EH (cell line): ENCODE results near the gene SCAMP1.
"Not testable (repeated sequence)": the region's sequence is repeated elsewhere in the genome, so short reads cannot be mapped to it uniquely, and the experiment has no call there.

ENCODE experiments used
- DNase-seq: peaks from one replicate; pipeline ENCODE4 v3.0.0-alpha.2; 2015; ENCODE audit warnings: low read depth

SCAMP1 gene

DNA sequence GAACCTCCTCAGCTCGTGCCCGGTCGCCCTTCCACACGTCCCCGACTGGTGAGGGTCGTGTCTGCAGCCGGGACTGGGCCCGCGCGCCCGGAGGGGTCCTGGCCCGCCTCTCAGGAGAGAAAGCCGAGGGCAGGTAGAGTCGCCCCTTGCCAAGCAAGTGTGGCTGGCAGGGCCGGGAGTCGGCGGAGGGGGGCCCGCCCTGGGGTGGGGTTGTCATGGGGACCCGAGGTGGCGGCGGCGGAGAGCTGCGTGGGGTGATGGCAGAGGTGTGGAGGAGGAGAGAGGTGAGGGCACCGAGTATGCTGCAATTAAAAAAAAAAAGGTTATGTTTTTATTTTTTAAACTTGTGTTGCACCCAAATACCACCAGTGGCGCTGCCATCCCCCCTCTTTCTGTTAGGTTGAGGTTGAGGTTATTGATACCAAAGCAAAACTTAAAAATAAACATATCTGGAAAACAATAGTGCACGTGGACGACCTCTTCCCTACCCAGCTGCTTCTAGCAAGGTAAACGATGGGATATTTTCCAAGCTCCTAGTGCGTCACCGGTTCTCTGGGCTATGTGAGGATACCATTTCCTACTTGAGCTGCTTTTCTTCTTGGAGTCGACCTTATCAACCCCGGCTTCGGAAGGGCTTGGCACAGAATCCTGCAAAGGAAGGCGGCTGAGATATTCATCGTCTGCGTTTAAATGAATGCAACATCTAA, 660 bp downstream of the SCAMP1 start:
- peak; percentile 62 for DNase-seq

DNA sequence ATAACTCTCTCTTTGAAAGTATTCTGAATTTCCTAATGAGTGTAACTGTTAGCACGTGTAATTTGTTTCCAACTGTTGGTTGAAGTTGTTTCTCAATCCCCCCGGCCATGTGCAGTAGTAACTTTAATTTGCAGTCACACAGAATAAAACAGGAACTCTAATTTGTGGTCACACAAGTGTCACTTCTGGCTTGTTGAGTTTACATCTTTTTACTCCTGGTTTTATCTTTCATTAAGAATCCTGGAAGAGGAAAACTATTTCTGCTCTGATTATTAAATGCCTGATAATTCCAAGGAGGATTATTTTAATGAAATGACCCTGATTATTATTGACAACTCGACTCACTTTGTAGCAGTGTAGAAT, 1.2 kb downstream of the SCAMP1 start:
- DNase-seq, result no peak

DNA sequence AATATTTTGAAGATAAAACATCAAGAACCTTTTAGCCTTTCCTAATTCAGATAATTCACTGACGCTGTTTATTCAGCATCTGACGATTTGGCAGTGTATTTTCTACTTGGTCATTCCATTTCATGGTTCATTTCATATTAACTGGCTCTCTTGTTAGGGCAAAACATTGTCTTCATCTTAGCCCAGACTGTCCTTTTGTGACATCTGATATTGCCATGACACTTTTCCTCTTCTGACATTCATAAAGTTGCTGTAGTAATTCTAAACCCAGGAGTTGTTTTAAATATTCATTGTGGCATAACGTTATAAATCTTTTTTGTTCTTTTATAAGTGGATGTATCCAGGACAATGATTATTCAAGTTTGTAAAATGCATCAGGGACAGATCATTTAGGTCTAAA, 1.8 kb downstream of the SCAMP1 start:
- no peak for DNase-seq

DNA sequence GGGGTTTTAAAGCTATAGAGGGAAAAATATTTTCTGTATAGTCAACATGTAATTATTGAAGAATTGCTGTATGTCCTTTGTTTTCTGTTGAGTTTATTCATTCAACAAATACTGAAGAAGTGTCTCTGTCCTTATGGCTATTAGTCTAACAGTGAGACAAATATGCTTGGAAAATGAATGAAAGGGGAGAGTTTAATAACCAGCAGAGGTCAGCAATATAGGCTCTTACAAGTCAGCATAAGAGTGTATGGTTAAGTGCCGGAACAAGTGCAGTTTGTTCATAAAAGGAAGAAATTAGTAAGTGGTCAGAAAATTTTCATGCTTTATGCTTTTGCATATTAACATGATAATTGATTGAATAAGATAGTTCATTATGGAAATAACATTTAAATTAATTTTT, 3.6 kb downstream of the SCAMP1 start:
- no peak for DNase-seq

DNA sequence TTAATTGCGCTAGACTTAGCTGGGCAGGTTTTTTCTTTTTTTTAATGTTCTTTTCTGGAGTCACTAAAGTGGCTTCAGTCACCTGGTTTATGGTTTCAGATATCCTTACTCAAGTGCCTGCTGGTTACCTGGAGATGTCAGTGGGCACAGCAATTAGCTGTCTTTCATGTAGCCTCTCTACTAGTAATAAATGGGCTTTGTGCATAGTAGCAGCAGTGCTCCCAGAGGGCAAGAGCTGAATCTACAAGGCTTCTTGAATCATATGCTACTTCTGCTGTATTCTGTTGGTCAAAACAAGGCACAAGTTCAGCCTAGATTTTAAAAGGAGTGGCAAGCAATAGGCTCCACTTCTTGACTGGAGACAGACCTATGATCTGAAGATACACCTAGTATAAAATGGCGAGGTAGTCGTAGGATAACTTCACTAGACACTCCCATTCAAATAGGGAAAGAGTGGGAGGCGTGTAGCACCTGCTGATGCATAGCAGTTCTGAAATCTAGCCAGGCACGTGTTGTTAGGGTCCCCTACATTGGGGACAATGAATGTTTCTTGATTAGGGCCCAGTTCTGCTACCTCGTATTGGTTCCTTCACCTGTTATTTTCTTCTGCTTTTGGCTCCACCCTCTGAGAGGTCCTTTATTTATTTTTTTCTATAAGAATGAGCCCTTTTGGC, 7.0 kb downstream of the SCAMP1 start:
- no peak for DNase-seq

DNA sequence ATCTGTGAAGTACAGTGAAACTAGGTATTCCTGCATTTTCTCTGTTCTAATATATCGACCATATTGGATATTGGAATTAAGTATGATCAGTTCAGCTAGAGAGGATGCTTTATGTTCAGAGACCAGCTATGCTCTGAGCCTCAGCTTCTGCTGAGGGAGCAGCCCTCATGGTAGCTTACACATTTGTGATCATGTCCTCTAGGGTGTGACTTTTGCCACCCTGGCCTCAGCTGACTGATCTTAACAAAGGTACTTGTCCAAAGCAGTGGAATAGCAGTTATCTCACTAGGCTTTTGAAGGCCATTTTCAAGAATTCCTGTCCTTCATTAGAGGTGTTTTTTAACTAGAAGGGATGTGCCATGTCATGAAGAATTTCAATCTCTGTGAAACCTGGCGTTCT, 9.3 kb downstream of the SCAMP1 start:
- DNase-seq, result no peak

DNA sequence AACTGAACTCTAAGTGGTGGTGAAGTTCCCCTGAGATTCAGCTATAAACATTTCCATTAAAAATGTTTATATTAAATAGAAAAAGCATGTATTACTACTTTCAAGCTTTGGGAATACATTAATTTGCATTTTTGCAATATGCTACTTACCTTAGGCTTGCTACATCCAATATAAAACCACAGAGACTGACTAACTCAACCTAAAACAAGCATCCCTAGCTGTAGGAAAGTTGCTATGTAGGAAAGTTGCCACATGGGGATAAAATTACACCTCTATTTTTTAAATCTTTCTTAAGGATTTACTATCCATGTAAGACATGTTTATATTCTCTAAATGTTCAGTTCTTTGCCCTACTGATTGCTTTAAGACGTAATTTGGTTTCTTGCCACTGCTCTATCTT, 12.8 kb downstream of the SCAMP1 start:
- no peak for DNase-seq

DNA sequence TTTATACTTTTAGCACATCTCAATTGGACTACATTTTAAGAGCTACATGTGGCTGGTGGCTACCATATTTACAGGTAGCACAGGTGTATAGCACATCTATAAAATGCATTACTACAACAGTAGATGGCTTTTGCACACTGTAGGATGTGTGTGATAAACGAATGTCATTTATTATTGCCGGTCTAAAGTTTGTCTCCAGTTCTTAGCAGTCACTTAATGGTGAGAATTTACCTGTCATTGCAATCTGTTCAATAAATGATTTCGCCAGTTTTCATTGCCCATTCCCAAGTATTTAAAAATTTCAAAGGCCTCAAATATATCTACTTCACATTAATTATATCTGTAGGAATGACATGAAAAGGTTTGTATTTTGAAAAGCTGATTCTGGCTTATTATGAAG, 15.9 kb downstream of the SCAMP1 start:
- DNase-seq, result no peak

DNA sequence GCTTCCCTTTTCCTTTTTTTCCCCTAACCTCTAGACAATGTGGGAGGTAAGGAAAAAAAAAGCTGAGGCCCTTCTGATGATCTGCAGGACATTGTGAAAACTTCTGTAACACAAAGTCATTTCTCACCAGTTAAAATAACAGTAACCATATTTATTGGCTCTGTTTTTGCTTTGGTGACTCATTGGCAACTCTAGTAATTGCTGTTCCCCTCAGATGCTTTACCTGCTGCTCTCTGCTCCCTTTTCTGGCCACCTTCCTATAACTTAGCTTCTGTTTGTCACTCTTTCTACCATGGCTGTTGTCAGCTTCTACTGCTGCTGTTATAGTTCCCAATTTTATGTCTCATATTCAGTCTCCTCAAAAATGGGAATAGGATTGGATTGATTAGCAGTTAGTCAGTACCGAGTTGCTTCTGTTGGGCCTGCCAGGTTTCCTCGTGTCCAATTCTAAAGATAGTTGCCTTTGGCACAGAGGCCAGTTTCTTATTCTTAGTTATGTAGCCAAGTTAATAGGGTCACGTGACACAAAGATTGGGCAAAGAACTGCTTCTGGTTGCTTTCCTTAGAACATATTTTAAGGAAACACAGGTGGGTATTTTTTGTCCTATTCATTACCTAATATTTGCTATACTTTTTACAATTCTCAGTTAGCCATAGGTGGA, 16.8 kb downstream of the SCAMP1 start:
- peak; percentile 43 for DNase-seq

DNA sequence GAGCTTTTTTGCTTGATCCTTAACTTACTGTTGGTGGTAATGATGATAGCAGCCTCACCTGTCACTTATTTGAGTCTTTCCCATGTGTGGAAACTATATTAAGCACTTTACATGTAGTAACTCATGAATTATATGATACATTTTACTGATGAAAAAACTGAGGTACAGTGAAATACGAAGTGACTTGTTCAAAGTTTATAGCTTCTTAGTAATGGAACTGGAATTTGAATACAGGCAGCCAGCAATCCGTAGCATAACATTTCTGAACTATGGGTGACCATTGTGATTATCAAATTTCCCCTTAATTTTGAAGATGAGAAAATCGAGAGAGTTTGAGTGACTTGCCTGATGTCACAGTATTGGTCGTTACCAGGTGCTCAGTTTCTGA, 17.3 kb downstream of the SCAMP1 start:
- DNase-seq, result peak; percentile 34

DNA sequence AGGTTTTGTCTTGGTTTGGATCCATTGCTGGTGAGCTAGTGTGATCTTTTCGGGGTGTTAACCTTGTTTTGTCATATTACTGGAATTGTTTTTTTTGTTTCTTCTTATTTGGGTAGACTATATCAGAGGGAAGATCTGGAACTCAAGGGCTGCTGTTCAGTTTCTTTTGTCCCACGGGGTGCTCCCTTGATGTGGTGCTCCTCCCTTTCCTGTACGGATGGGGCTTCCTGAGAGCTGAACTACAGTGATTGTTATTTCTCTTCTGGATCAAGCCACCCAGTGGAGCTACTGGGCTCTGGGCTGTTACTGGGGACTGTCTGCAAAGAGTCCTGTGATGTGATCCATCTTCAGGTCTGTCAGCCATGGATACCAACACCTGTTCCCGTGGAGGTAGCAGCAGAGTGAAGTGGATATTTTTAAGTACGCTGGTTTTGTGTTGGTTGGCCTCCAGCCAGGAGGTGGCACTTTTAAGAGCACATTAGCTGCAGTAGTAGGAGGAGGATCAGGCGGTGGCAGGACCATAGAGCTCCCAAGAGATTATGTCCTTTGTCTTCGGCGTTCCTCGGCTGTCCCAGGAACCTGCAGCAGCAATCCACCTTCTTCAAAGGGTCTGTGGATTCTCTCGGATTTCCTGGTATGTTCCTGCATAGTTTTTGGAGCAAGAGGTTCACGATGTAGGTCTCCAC, 27.2 kb downstream of the SCAMP1 start:
- no peak for DNase-seq

DNA sequence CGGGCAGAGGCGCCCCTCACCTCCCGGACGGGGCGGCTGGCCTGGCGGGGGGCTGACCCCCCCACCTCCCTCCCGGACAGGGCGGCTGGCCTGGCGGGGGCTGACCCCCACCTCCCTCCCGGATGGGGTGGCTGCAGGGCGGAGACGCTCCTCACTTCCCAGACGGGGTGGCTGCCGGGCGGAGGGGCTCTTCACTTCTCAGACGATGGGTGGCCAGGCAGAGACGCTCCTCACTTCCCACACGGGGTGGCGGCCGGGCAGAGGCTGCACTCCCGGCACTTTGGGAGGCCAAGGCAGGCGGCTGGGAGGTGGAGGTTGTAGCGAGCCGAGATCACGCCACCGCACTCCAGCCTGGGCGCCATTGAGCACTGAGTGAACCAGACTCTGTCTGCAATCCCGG, 30.9 kb downstream of the SCAMP1 start:
- not testable (repeated sequence) for DNase-seq

DNA sequence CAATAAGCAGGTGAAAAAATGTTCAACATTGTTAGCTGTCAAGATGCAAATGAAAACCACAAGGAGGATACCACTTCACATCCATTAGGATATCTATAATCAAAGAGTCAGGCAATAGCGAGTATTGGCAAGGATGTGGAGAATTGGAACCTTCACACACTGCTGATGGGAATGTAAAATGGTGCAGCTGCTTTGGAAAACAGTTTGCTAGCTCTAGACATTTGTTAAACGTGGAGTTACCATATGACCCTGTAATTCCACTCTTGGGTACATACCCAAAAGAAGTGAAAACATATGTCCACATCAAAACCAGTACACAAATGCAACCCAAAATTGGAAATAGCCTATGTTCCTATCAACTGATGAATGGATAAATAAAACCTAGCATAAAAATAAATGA, 37.4 kb downstream of the SCAMP1 start:
- DNase-seq, result no peak

DNA sequence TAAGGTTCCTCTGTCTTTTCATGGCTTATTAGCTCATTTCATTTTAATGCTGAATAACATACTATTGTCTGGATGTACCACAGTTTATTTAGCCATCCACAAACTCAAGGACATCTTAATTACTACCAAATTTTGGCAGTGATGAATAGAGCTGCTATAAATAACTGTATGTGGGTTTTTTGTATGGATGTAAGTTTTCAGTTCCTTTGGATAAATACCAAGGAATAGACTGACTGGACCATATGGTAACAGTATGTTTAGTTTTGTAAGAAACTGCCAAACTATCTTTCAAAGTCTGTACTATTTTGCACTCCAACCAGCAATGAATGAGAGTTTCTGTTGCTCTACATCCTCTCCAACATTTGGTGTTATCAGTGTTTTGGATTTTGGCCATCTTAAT, 38.7 kb downstream of the SCAMP1 start:
- DNase-seq, result peak; percentile 67

DNA sequence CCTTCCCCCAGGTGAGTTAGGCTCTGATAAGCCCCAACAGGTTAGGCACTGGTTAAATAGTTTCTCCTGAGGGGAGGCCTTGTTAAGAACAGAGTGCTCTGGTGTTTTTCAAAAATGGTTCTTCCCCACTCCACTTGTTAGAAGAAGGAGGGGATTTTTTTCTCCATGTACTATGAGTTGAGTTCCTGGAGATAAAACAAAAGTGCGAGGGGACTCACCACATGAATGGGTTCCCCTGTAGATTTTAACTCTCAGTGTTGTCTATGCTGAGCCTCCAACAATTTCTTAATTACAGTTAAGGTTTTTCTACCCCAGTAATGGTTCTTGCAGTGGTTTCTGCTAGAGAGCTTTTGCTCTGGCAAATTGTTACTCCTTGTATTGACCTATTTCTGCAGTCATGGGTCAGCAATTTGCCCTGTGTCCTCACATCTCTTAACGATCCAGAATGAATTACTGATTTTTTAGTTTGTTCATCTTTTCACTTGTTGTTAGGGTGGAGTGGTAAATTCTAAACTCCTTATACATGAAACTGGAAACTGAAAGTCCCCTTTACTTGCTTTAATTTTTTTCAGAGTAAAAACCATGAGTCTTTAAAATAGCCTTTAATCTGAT, 44.4 kb downstream of the SCAMP1 start:
- no peak for DNase-seq

DNA sequence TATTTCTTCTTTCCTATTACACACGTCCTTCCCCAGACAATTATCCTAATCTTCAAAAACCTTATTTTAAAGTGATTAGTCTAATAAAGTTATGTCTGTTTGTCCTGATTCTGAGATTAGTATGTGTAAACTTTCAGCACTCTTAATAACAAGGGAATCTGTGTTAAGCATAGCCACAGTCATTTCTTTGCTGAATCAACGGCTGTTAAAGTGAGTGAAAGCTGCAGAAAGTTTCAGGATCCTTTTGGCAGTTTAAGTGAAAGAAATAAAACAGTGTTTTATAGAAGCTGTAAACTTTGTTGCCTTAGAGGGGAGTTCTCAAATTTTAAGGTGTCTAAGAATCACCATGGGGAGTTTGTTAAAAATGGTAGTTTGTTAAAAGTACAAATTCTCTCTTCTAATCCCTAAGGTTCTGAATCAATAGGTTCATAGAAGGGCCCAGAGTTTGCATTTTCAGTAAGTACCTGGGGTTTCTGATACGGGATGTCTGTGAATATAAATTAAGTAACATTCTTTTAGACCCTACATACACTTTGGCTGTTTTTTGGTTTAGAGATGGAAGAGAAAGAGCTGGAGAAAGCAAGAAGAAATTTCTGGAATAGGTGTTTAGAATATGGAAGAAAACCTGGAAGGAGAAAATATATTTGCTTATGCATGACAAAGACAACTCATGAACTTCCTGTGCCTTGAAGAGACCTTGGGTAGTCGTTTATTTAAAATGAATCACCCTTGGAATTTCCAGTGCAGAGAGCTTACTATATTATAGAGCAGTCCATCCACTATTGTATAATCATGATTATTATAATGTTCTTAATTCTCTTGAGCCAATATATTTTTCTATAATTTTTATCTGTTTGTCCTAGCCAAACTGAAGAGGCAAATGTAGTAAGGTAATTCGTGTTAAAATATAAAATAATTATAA, 45.7 kb downstream of the SCAMP1 start:
- peak; percentile 74 for DNase-seq

DNA sequence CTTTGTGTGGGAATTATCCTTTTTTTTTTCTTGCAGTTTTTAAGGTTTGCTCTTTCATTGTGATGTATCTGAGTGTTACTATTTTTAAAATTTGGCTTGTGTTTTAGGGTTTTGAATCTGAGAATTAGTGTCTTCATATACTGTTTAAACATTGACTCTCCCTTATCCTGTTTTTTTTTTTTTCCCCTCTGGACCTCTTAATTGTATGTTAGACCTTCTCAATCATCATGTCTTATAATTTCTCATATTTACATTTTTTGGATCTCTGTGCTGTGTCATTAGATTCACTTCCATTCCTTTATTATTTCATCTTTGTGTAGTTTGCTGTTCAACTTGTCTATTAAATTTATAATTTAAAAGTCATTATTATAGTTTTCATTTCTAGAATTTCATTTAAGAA, 47.0 kb downstream of the SCAMP1 start:
- DNase-seq, result no peak

DNA sequence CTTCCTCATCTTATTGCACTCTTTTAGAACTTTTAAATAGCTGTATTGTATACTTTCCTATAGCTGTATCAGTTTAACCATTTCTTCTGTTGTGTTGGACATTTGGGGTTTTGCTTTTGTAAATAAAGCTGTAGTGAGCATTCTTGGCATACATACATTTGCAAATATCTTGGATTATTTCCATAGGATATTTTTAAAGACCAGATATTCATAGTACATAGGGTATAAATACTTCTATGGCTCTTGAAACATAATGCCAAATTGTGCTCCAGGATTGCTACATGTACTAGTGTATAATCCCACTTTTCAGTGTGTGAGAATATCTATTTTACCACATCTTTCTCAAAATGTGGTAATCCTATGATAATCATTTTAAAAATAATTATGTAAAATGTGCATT, 51.2 kb downstream of the SCAMP1 start:
- DNase-seq, result no peak

DNA sequence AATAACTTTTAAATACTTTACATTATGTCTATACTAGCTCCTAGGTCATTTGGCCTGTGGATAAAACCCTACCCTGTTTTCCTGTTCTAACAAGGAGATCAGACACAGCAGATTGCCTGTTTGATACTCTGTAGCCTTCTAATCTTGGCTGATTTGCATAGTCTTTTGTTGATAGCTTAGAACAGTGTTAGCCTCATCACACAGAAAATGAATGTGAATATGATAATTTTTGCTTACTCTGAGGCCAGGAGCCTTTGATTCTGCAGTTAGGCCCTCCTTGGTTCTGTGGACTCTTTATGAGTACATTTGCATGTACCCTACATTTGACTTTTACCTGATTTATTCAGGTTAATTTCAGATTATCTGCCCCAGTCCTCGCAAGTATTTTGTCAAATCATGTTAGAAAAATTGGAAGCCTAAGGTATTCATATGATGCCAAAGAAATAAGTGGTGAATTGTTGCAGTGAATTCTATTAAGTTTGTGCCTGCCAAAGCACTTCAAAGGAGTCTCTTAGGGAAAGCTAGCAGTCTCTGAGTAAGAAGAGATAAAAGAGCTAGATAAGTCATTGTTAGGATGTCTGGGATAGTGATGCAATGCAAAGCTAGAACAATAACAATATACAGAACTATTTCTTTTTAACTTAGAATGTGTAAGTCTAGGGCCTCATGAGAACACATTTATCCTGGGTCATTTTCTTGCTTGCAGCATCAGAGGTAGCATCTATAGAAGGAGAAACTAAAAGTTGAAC, 56.4 kb downstream of the SCAMP1 start:
- DNase-seq, result peak; percentile 32

DNA sequence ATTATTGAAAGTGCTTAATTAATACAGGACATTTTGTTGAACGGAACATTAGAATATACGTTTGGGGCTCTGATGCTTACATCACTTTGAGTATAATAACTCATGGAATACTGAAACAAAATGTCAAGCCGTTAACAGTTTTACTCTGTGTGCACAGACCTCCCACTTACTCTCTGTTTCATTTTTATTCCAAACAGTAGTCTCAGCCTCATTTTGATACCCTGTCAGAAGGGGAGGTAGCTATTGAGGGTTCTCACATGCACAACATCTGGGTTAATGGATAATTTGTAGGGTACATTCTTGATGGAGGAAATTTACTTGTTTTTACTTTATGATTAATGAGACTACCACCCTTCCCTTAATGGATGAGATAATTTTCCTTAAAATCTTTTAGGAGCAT, 59.0 kb downstream of the SCAMP1 start:
- peak; percentile 22 for DNase-seq

DNA sequence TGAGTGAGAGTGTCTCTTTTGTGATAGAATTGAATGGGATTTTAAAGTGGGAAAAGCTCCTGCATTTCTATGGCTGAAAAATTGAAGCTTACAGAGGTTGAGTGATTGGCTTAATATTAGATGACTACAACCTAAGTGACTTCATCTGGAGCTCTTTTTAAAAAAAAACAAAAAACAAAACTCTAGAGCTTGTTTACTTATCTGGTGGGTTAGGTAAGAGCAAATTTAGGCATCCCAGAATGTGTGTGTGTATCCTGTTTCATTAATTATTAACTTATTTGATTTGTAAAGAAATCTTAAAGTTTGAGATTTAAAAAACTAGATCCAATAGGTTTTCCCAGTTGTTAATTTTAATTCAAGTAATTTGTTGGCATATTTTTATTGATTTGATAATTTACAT, 60.1 kb downstream of the SCAMP1 start:
- DNase-seq, result no peak
